HepG2 (cell line): ENCODE measurements around the gene SLC6A8. TPM values are rescaled to one million over a fixed set of nuclear protein-coding genes. Genes with fewer than 3 reads are reported as not detected.

ENCODE experiments used
- CC2D1A ChIP-seq: sonication (generic); formaldehyde crosslinking; IDR thresholded peaks from 2 replicates; pipeline ENCODE4 v1.8.1; 2023; ENCODE audit warnings: mild to moderate bottlenecking, missing genetic modification reagents
- polyA plus RNA-seq, 8 experiments: library from polyadenylated mRNA; depleted of rRNA in 3 of 8; stranded (reverse) in 7 of 8; unstranded in 1 of 8; fragments of >200 nt; fragmentation: Illumina TruSeq in 4 of 8; extraction: Trizol in 4 of 8; gene quantifications; 2 replicates each; pipeline versions ENCODE4 v1.2.1 to v1.2.3, GENCODE V29; 2011 to 2016; ENCODE audit warnings: low read depth in 4 of 8, missing spikeins in 1 of 8, mixed read lengths in 1 of 8; ENCODE audit not compliant: insufficient read depth in 1 of 8
- total RNA-seq, 5 experiments: library from RNA; depleted of rRNA; stranded (reverse); fragments of >200 nt; fragmentation: Illumina TruSeq; extraction: Trizol; gene quantifications; 2 replicates each; pipeline ENCODE4 v1.2.3, GENCODE V29; 2016; ENCODE audit warnings: low read depth in 1 of 5
- TF ChIP-seq, protein P1 (sequence below): sonication (generic); formaldehyde crosslinking; IDR thresholded peaks from 2 replicates; pipeline ENCODE4 v1.4.0; 2020; ENCODE audit warnings: missing genetic modification reagents
- TF ChIP-seq, protein P2 (sequence below): sonication (generic); formaldehyde crosslinking; IDR thresholded peaks from 2 replicates; pipeline ENCODE4 v1.4.0; 2020; ENCODE audit warnings: missing genetic modification reagents
- TF ChIP-seq, protein P3 (sequence below): sonication (generic); formaldehyde crosslinking; conservative IDR thresholded peaks from 2 replicates; pipeline ENCODE4 v1.4.0; 2020; ENCODE audit warnings: missing genetic modification reagents
- TF ChIP-seq, protein P4 (sequence below): sonication (generic); formaldehyde crosslinking; IDR thresholded peaks from 2 replicates; pipeline ENCODE4 v1.5.1; 2020; ENCODE audit warnings: missing genetic modification reagents, mild to moderate bottlenecking, borderline replicate concordance
- TF ChIP-seq, protein P5 (sequence below): sonication (generic); formaldehyde crosslinking; IDR thresholded peaks from 2 replicates; pipeline ENCODE4 v1.8.0; 2022; ENCODE audit warnings: mild to moderate bottlenecking, missing genetic modification reagents, moderate library complexity

SLC6A8 gene
- total and polyA plus RNA-seq, 2 of the 13 experiments (the other 11 are each of a cell fraction or from before 2014, with no cell fraction given), result 13.9 to 176 TPM

DNA sequence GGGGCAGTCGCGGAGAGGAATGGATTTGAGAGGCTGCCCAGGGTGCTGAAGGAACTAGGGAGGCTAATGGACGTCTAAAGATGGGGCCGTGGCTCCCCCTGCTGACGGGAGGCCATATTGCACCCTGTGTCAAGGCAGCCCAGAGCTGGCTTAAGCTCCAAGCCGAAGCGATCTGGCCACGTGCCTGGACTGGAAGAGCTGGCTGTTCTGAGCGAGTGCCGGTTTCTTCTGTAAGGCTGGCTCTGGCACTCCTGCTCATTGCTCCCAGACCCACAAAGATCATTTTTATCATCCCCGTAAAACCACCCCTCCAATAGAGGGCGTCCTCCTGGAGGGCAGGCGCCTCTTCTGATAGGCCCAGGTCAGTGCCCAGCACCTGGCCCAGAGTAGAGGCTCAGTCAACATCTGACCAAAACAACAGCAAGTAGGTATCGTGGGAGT lies 19.8 kb upstream of the SLC6A8 start (continued):
- TF ChIP-seq, protein P1, sequence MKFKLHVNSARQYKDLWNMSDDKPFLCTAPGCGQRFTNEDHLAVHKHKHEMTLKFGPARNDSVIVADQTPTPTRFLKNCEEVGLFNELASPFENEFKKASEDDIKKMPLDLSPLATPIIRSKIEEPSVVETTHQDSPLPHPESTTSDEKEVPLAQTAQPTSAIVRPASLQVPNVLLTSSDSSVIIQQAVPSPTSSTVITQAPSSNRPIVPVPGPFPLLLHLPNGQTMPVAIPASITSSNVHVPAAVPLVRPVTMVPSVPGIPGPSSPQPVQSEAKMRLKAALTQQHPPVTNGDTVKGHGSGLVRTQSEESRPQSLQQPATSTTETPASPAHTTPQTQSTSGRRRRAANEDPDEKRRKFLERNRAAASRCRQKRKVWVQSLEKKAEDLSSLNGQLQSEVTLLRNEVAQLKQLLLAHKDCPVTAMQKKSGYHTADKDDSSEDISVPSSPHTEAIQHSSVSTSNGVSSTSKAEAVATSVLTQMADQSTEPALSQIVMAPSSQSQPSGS (CRISPR knock-in tag), result no peak
- TF ChIP-seq, protein P2, sequence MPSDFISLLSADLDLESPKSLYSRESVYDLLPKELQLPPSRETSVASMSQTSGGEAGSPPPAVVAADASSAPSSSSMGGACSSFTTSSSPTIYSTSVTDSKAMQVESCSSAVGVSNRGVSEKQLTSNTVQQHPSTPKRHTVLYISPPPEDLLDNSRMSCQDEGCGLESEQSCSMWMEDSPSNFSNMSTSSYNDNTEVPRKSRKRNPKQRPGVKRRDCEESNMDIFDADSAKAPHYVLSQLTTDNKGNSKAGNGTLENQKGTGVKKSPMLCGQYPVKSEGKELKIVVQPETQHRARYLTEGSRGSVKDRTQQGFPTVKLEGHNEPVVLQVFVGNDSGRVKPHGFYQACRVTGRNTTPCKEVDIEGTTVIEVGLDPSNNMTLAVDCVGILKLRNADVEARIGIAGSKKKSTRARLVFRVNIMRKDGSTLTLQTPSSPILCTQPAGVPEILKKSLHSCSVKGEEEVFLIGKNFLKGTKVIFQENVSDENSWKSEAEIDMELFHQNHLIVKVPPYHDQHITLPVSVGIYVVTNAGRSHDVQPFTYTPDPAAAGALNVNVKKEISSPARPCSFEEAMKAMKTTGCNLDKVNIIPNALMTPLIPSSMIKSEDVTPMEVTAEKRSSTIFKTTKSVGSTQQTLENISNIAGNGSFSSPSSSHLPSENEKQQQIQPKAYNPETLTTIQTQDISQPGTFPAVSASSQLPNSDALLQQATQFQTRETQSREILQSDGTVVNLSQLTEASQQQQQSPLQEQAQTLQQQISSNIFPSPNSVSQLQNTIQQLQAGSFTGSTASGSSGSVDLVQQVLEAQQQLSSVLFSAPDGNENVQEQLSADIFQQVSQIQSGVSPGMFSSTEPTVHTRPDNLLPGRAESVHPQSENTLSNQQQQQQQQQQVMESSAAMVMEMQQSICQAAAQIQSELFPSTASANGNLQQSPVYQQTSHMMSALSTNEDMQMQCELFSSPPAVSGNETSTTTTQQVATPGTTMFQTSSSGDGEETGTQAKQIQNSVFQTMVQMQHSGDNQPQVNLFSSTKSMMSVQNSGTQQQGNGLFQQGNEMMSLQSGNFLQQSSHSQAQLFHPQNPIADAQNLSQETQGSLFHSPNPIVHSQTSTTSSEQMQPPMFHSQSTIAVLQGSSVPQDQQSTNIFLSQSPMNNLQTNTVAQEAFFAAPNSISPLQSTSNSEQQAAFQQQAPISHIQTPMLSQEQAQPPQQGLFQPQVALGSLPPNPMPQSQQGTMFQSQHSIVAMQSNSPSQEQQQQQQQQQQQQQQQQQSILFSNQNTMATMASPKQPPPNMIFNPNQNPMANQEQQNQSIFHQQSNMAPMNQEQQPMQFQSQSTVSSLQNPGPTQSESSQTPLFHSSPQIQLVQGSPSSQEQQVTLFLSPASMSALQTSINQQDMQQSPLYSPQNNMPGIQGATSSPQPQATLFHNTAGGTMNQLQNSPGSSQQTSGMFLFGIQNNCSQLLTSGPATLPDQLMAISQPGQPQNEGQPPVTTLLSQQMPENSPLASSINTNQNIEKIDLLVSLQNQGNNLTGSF (CRISPR knock-in tag), result no peak
- TF ChIP-seq, protein P3, sequence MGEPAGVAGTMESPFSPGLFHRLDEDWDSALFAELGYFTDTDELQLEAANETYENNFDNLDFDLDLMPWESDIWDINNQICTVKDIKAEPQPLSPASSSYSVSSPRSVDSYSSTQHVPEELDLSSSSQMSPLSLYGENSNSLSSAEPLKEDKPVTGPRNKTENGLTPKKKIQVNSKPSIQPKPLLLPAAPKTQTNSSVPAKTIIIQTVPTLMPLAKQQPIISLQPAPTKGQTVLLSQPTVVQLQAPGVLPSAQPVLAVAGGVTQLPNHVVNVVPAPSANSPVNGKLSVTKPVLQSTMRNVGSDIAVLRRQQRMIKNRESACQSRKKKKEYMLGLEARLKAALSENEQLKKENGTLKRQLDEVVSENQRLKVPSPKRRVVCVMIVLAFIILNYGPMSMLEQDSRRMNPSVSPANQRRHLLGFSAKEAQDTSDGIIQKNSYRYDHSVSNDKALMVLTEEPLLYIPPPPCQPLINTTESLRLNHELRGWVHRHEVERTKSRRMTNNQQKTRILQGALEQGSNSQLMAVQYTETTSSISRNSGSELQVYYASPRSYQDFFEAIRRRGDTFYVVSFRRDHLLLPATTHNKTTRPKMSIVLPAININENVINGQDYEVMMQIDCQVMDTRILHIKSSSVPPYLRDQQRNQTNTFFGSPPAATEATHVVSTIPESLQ (CRISPR knock-in tag), result no peak
- TF ChIP-seq, protein P4, sequence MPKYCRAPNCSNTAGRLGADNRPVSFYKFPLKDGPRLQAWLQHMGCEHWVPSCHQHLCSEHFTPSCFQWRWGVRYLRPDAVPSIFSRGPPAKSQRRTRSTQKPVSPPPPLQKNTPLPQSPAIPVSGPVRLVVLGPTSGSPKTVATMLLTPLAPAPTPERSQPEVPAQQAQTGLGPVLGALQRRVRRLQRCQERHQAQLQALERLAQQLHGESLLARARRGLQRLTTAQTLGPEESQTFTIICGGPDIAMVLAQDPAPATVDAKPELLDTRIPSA (CRISPR knock-in tag), result no peak
- TF ChIP-seq, protein P5, sequence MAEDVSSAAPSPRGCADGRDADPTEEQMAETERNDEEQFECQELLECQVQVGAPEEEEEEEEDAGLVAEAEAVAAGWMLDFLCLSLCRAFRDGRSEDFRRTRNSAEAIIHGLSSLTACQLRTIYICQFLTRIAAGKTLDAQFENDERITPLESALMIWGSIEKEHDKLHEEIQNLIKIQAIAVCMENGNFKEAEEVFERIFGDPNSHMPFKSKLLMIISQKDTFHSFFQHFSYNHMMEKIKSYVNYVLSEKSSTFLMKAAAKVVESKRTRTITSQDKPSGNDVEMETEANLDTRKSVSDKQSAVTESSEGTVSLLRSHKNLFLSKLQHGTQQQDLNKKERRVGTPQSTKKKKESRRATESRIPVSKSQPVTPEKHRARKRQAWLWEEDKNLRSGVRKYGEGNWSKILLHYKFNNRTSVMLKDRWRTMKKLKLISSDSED (CRISPR knock-in tag), result no peak
- no peak for TF ChIP-seq CC2D1A (CRISPR knock-in tag)
